NCI-H128 (cell line): ENCODE data around the gene LGR5.
"Not testable (repeated sequence)": the region's sequence is repeated elsewhere in the genome, so short reads cannot be mapped to it uniquely, and the experiment has no call there.

Experiments
- DNase-seq: peaks from one replicate; lab custom pipeline; 2025; ENCODE audit not compliant: unreplicated experiment; lab: John Stamatoyannopoulos, UW

The LGR5 gene

GRCh38 chr12:71472441-71472911 is 32.9 kb downstream of the LGR5 start:
- no peak for DNase-seq

GRCh38 chr12:71474791-71475190 is 35.2 kb downstream of the LGR5 start:
- no peak for DNase-seq

GRCh38 chr12:71475280-71475679 is 35.7 kb downstream of the LGR5 start:
- no peak for DNase-seq

- no peak for DNase-seq
Measured at GRCh38 chr12:71476513-71476912, 36.9 kb downstream of the LGR5 start.

- DNase-seq: no peak
Measured at GRCh38 chr12:71477609-71478008, 38.0 kb downstream of the LGR5 start.

- no peak for DNase-seq
Measured at GRCh38 chr12:71478270-71478669, 38.7 kb downstream of the LGR5 start.

GRCh38 chr12:71484272-71484905 is 44.8 kb downstream of the LGR5 start:
- DNase-seq: no peak

GRCh38 chr12:71490844-71491243 is 51.2 kb downstream of the LGR5 start:
- not testable (repeated sequence) for DNase-seq

- no peak for DNase-seq
Measured at GRCh38 chr12:71492604-71493003, 53.0 kb downstream of the LGR5 start.

- DNase-seq: no peak
Measured at GRCh38 chr12:71499834-71500233, 60.2 kb downstream of the LGR5 start.

GRCh38 chr12:71503579-71504391 is 64.2 kb downstream of the LGR5 start:
- DNase-seq: no peak

GRCh38 chr12:71504476-71504875 is 64.9 kb downstream of the LGR5 start:
- DNase-seq: no peak

- DNase-seq: no peak
Measured at GRCh38 chr12:71509705-71510104, 70.1 kb downstream of the LGR5 start.

GRCh38 chr12:71517145-71517846 is 77.7 kb downstream of the LGR5 start:
- no peak for DNase-seq

GRCh38 chr12:71521125-71521524 is 81.5 kb downstream of the LGR5 start:
- DNase-seq: no peak

- no peak for DNase-seq
Measured at GRCh38 chr12:71524626-71525025, 85.0 kb downstream of the LGR5 start.

GRCh38 chr12:71533703-71534102 is 94.1 kb downstream of the LGR5 start:
- DNase-seq: no peak

GRCh38 chr12:71536279-71536938 is 96.8 kb downstream of the LGR5 start:
- DNase-seq: no peak

- no peak for DNase-seq
Measured at GRCh38 chr12:71536939-71537622, 97.5 kb downstream of the LGR5 start.

- no peak for DNase-seq
Measured at GRCh38 chr12:71538807-71539206, 99.2 kb downstream of the LGR5 start.

- DNase-seq: no peak
Measured at GRCh38 chr12:71541583-71541982, 102.0 kb downstream of the LGR5 start.
